HepG2 (cell line): Measurements from ENCODE around the gene NFYC. TPM values are rescaled to one million over a fixed set of nuclear protein-coding genes. Genes with fewer than 3 reads are reported as not detected.

Experiments
- ATAC-seq: fragments of 200-7000 bp; cut with Tn5 transposase; 3 replicates; pipeline ENCODE4 v1.9.1; 2020; ENCODE audit warnings: mild to moderate bottlenecking, moderate library complexity
- BruUV-seq: library from RNA; stranded (reverse); fragments of 400-500 nt; replicated peaks from 2 replicates; lab custom pipeline; 2021; lab: Mats Ljungman, UMichigan
- CTCF ChIA-PET: fragments of 300-600 bp; formaldehyde crosslinking; extraction: SDS; loops from one replicate; lab custom pipeline; 2021; ENCODE audit warnings: low total read pairs, inconsistent platforms, low intra/inter-chr PET ratio; lab: Yijun Ruan, JAX
- POLR2A ChIA-PET: fragments of 350-600 bp; sonication (Branson Sonifier 250); formaldehyde crosslinking; loops from one replicate; lab custom pipeline; 2020; ENCODE audit warnings: antibody characterized with exemption, inconsistent platforms; lab: Yijun Ruan, JAX
- DNase-seq: peaks from one replicate; pipeline ENCODE4 v3.0.0-alpha.2; 2015; ENCODE audit warnings: low spot score
- FAIRE-seq: peaks from 3 replicates; lab custom pipeline; 2011; peaks lifted over from hg19 to GRCh38; lab: Jason Lieb, UNC
- H2AFZ ChIP-seq: one replicate; pipeline ENCODE4 v1.6.1; 2011; ENCODE audit warnings: low read length, inconsistent platforms
- H3K27ac ChIP-seq: fragments of 300-600 bp; 3 replicates; pipeline ENCODE4 v1.8.0; 2011; ENCODE audit warnings: mixed run types, mild to moderate bottlenecking, mixed read lengths, low read length, inconsistent platforms; ENCODE audit not compliant: insufficient read depth; ENCODE audit errors: extremely low read length
- H3K27me3 ChIP-seq, 2 experiments: fragments of 200-600 bp in 1 of 2; 2 replicates in 1 of 2; 3 replicates in 1 of 2; pipeline versions ENCODE4 v1.6.0 to v1.8.0; 2011; ENCODE audit warnings: low read length in 2 of 2, mild to moderate bottlenecking in 2 of 2, moderate library complexity in 2 of 2, inconsistent platforms in 1 of 2; ENCODE audit not compliant: insufficient read depth in 2 of 2, control insufficient read depth in 1 of 2
- H3K36me3 ChIP-seq, 2 experiments: fragments of 200-600 bp in 1 of 2; replicated peaks in 1 of 2; 2 replicates in 1 of 2; 3 replicates in 1 of 2; pipeline versions ENCODE4 v1.5.1 to v1.8.0; 2011; ENCODE audit warnings: low read length in 2 of 2, inconsistent platforms in 1 of 2; ENCODE audit not compliant: insufficient read depth in 2 of 2, control insufficient read depth in 1 of 2
- H3K4me1 ChIP-seq: 2 replicates; pipeline ENCODE4 v1.5.1; 2012; ENCODE audit warnings: low read length, inconsistent platforms; ENCODE audit not compliant: insufficient read depth
- H3K4me2 ChIP-seq: 2 replicates; pipeline ENCODE4 v1.6.0; 2011; ENCODE audit warnings: low read depth, low read length, inconsistent platforms
- H3K4me3 ChIP-seq, 3 experiments: fragments of 200-600 bp in 1 of 3; sonication (generic), shearing (Covaris generic) in 1 of 3; replicated peaks in 1 of 3; 2 replicates each; pipeline ENCODE4 v1.5.1; 2011 to 2016; ENCODE audit warnings: low read length in 3 of 3, inconsistent platforms in 2 of 3, low read depth in 2 of 3, mild to moderate bottlenecking in 2 of 3, control low read depth in 1 of 3, mixed read lengths in 1 of 3; ENCODE audit not compliant: insufficient read depth in 1 of 3
- H3K79me2 ChIP-seq: one replicate; pipeline ENCODE4 v1.6.1; 2011; ENCODE audit warnings: low read length, inconsistent platforms; ENCODE audit not compliant: insufficient read depth
- H3K9ac ChIP-seq: 2 replicates; pipeline ENCODE4 v1.6.0; 2011; ENCODE audit warnings: mild to moderate bottlenecking, low read depth, low read length, inconsistent platforms; ENCODE audit not compliant: insufficient read depth
- H3K9me3 ChIP-seq: 2 replicates; pipeline ENCODE4 v1.5.1; 2012; ENCODE audit warnings: mild to moderate bottlenecking, low read length
- H4K20me1 ChIP-seq: 2 replicates; pipeline ENCODE4 v1.6.0; 2011; ENCODE audit warnings: inconsistent platforms, mild to moderate bottlenecking, low read length, moderate library complexity; ENCODE audit not compliant: insufficient read depth
- ATAD3A ChIP-seq: sonication (generic); formaldehyde crosslinking; IDR thresholded peaks from 2 replicates; pipeline ENCODE4 v1.4.0; 2020; ENCODE audit warnings: missing genetic modification reagents
- ATRX ChIP-seq: sonication (generic); formaldehyde crosslinking; IDR thresholded peaks from 2 replicates; pipeline ENCODE4 v1.4.0; 2020; ENCODE audit warnings: missing genetic modification reagents, borderline replicate concordance
- HNRNPL ChIP-seq: fragments of 200-400 bp; formaldehyde crosslinking; IDR thresholded peaks from 2 replicates; pipeline ENCODE4 v1.6.1; 2017; ENCODE audit warnings: mild to moderate bottlenecking, low read depth, low read length
- KLF11 ChIP-seq: IDR thresholded peaks from 2 replicates; pipeline ENCODE4 v1.6.1; 2016; ENCODE audit warnings: missing compliant biosample characterization
- KLF13 ChIP-seq: sonication (generic); formaldehyde crosslinking; IDR thresholded peaks from 2 replicates; pipeline ENCODE4 v1.4.0; 2020; ENCODE audit warnings: mild to moderate bottlenecking, missing genetic modification reagents
- NCOA2 ChIP-seq: sonication (generic); formaldehyde crosslinking; IDR thresholded peaks from 2 replicates; pipeline ENCODE4 v1.8.0; 2022; ENCODE audit warnings: inconsistent platforms
- NRL ChIP-seq: sonication (generic); formaldehyde crosslinking; IDR thresholded peaks from 2 replicates; pipeline ENCODE4 v1.5.0; 2020; ENCODE audit warnings: missing genetic modification reagents, mild to moderate bottlenecking, moderate library complexity, borderline replicate concordance
- SP1 ChIP-seq, 2 experiments: fragments of 450-650 bp in 1 of 2; sonication (generic) in 1 of 2; formaldehyde crosslinking in 1 of 2; IDR thresholded peaks; 2 replicates each; pipeline versions ENCODE4 v1.4.0 to v1.6.1; 2016 to 2020; ENCODE audit warnings: missing genetic modification reagents in 1 of 2
- THAP11 ChIP-seq: IDR thresholded peaks from 2 replicates; pipeline ENCODE4 v1.6.1; 2016; ENCODE audit warnings: missing biosample characterization, missing genetic modification reagents
- ZNF160 ChIP-seq: sonication (generic); formaldehyde crosslinking; IDR thresholded peaks from 2 replicates; pipeline ENCODE4 v1.8.0; 2022; ENCODE audit warnings: mild to moderate bottlenecking, inconsistent platforms, missing genetic modification reagents
- ZNF180 ChIP-seq: sonication (generic); formaldehyde crosslinking; IDR thresholded peaks from 2 replicates; pipeline ENCODE4 v1.4.0; 2020; ENCODE audit warnings: low read depth, missing genetic modification reagents, borderline replicate concordance
- ZNF281 ChIP-seq: sonication (generic); formaldehyde crosslinking; IDR thresholded peaks from 2 replicates; pipeline ENCODE4 v1.4.0; 2020; ENCODE audit warnings: missing genetic modification reagents, borderline replicate concordance
- ZZZ3 ChIP-seq: sonication (generic); formaldehyde crosslinking; IDR thresholded peaks from 2 replicates; pipeline ENCODE4 v1.4.0; 2020; ENCODE audit warnings: missing genetic modification reagents, mild to moderate bottlenecking, borderline replicate concordance
- WGBS: methylation state at CpG from one replicate; pipeline ENCODE4 v1.1.6; 2017; ENCODE audit warnings: low lambda C conversion rate; 5-methylcytosine and 5-hydroxymethylcytosine counted together
- in situ Hi-C: cut with HindIII; loops from 2 replicates; pipeline ENCODE4 v1.10.0; 2017; ENCODE audit warnings: low pct_unique_long_range_greater_than_20kb; ENCODE audit not compliant: extremely low pct_ligation_motif_present
- intact Hi-C: fragments of 100-400 bp; cut with micrococcal nuclease; formaldehyde crosslinking; loops from one replicate; pipeline ENCODE4 v1.10.0; 2022; ENCODE audit not compliant: unreplicated experiment
- polyA plus RNA-seq, 8 experiments: library from polyadenylated mRNA; depleted of rRNA in 3 of 8; stranded (reverse) in 7 of 8; unstranded in 1 of 8; fragments of >200 nt; fragmentation: Illumina TruSeq in 4 of 8; extraction: Trizol in 4 of 8; gene quantifications; 2 replicates each; pipeline versions ENCODE4 v1.2.1 to v1.2.3, GENCODE V29; 2011 to 2016; ENCODE audit warnings: low read depth in 4 of 8, missing spikeins in 1 of 8, mixed read lengths in 1 of 8; ENCODE audit not compliant: insufficient read depth in 1 of 8
- total RNA-seq, 5 experiments: library from RNA; depleted of rRNA; stranded (reverse); fragments of >200 nt; fragmentation: Illumina TruSeq; extraction: Trizol; gene quantifications; 2 replicates each; pipeline ENCODE4 v1.2.3, GENCODE V29; 2016; ENCODE audit warnings: low read depth in 1 of 5
- TF ChIP-seq, protein P1 (sequence below): sonication (generic); formaldehyde crosslinking; IDR thresholded peaks from 2 replicates; pipeline ENCODE4 v1.4.0; 2020; ENCODE audit warnings: missing genetic modification reagents
- TF ChIP-seq, protein P2 (sequence below): sonication (generic); formaldehyde crosslinking; IDR thresholded peaks from 2 replicates; pipeline ENCODE4 v1.9.0; 2022; ENCODE audit warnings: low read depth, missing genetic modification reagents

Gene NFYC
- total and polyA plus RNA-seq, 2 of the 13 experiments (the other 11 are each of a cell fraction or from before 2014, with no cell fraction given), result 33.9 to 73.7 TPM

- Histone ChIP-seq H3K4me3 (no peak overlapping the region), H3K36me3 (no peaks in the 10 kb centered on the region), H3K9ac (no peak overlapping the region), H3K4me1 (peaks cover 9% of the 10 kb centered on the region), H3K27ac (no peak overlapping the region), H3K9me3 (no peaks in the 10 kb centered on the region), H3K27me3 (peaks cover 0 to 40% of the 10 kb centered on the region in 2 experiments; a peak in 4 of 5 replicates), H3K79me2 (no peaks in the 10 kb centered on the region), H3K4me2 (no peak overlapping the region), H4K20me1 (no peaks in the 10 kb centered on the region), H2AFZ (no peak overlapping the region)
- WGBS, result 57% methylated on average over 2 of the region's 2 CpGs
- in situ Hi-C loops, result no loop called here
- intact Hi-C loops, result no loop called here
- ChIA-PET CTCF (no interaction called here), POLR2A (no interaction called here)
- no TSS peak for BruUV-seq
- DNase-seq (no peak), FAIRE-seq (no peak), ATAC-seq (no peak)
- TF ChIP-seq ZNF281 (no peak), NCOA2 (no peak), THAP11 (CRISPR knock-in tag) (no peak), ZZZ3 (no peak), SP1 (IDR thresholded peaks at IDR 0.05) (no peak), SP1 (CRISPR knock-in tag; IDR thresholded peaks at IDR 0.05) (no peak), ZNF180 (CRISPR knock-in tag) (no peak), ATAD3A (CRISPR knock-in tag) (no peak), KLF11 (CRISPR knock-in tag) (no peak), NRL (no peak), KLF13 (CRISPR knock-in tag) (no peak), ATRX (CRISPR knock-in tag) (no peak), HNRNPL (no peak), ZNF160 (no peak)
- TF ChIP-seq, protein P1, sequence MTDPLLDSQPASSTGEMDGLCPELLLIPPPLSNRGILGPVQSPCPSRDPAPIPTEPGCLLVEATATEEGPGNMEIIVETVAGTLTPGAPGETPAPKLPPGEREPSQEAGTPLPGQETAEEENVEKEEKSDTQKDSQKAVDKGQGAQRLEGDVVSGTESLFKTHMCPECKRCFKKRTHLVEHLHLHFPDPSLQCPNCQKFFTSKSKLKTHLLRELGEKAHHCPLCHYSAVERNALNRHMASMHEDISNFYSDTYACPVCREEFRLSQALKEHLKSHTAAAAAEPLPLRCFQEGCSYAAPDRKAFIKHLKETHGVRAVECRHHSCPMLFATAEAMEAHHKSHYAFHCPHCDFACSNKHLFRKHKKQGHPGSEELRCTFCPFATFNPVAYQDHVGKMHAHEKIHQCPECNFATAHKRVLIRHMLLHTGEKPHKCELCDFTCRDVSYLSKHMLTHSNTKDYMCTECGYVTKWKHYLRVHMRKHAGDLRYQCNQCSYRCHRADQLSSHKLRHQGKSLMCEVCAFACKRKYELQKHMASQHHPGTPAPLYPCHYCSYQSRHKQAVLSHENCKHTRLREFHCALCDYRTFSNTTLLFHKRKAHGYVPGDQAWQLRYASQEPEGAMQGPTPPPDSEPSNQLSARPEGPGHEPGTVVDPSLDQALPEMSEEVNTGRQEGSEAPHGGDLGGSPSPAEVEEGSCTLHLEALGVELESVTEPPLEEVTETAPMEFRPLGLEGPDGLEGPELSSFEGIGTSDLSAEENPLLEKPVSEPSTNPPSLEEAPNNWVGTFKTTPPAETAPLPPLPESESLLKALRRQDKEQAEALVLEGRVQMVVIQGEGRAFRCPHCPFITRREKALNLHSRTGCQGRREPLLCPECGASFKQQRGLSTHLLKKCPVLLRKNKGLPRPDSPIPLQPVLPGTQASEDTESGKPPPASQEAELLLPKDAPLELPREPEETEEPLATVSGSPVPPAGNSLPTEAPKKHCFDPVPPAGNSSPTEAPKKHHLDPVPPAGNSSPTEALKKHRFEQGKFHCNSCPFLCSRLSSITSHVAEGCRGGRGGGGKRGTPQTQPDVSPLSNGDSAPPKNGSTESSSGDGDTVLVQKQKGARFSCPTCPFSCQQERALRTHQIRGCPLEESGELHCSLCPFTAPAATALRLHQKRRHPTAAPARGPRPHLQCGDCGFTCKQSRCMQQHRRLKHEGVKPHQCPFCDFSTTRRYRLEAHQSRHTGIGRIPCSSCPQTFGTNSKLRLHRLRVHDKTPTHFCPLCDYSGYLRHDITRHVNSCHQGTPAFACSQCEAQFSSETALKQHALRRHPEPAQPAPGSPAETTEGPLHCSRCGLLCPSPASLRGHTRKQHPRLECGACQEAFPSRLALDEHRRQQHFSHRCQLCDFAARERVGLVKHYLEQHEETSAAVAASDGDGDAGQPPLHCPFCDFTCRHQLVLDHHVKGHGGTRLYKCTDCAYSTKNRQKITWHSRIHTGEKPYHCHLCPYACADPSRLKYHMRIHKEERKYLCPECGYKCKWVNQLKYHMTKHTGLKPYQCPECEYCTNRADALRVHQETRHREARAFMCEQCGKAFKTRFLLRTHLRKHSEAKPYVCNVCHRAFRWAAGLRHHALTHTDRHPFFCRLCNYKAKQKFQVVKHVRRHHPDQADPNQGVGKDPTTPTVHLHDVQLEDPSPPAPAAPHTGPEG (CRISPR knock-in tag), result no peak
- TF ChIP-seq, protein P2, sequence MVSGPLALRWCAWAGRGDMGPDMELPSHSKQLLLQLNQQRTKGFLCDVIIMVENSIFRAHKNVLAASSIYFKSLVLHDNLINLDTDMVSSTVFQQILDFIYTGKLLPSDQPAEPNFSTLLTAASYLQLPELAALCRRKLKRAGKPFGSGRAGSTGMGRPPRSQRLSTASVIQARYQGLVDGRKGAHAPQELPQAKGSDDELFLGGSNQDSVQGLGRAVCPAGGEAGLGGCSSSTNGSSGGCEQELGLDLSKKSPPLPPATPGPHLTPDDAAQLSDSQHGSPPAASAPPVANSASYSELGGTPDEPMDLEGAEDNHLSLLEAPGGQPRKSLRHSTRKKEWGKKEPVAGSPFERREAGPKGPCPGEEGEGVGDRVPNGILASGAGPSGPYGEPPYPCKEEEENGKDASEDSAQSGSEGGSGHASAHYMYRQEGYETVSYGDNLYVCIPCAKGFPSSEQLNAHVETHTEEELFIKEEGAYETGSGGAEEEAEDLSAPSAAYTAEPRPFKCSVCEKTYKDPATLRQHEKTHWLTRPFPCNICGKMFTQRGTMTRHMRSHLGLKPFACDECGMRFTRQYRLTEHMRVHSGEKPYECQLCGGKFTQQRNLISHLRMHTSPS (CRISPR knock-in tag), result no peak
Measured at GRCh38 chr1:40803902-40804301, 112.4 kb downstream of the NFYC start.
